Measurements from ENCODE around the gene TRABD2B. TPM values are rescaled to one million over a fixed set of nuclear protein-coding genes. Genes with fewer than 3 reads are reported as not detected.

TRABD2B gene
- total RNA-seq, 1 donor from 2014 or later, result under 0.01 TPM

DNA sequence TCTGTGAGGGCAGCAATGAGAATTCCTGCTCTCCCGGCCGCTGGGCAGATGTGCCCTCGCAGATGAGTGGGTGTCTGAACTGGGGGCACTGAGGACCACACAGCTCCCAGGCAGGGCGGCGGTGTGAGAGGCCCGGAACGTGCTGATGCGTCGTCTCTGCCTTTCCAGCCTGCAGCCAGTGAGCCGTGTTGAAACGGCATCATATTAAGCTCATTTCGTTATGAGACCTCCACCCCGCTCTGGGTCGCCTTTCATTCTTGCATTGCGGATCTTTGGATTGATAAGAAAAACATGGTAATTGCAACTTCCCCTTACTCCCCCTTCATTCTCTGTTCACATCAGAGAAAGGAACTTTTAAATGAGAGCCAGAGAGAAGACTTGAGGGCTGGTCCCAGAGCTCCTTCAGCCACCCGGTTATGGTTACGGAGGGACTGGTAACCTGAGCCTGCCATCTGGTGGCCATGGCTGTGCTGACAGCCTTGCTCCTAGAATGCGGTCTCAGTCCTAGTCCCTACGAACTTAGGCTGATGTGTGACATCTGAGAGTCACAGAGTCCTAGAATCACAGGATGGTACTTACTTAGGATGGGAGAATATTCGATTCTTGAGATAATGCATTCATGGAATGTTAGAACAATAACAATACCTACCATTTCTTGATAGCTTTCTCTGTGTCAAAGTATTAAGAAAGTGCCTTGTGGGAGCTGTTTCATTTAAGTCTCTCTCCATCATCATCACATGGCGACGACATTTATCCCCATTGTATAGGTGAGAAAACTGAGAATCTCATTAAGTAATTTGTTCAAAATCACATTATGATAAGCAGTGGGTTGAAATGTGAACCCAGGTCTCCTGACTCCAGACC lies 271.0 kb downstream of the TRABD2B start:
- DNase-seq (ENCODE audit: low read depth in 2 of 2), result peak; percentile 40 to 77

GRCh38 chr1:47725511-47725991 lies 271.6 kb downstream of the TRABD2B start:
- no peak for DNase-seq (ENCODE audit: low read depth in 2 of 2)

DNA sequence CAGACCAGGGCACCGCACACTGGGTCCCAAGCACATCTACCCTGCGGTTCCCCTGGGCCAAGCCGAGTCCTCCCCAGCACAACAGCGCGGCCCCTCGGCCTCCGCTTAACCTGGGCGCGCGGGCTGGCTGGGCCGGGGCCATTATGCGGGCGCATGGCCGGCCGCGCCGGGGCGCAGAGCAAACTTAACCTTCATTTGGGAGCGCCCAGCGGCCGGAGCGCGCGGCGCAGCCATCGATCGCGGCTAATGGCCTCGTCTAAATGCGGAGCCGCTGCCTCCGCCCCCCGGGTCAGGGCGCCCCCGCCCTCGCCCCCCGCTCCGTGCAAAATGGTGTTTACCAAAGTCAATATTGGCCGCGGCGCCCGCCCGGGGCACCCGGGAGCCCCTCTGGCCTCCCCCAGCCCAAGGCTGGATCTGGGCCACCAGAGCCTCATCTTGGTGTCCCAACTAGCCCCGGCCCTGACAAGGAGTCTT lies 272.1 kb downstream of the TRABD2B start:
- DNase-seq (ENCODE audit: low read depth in 2 of 2), result no peak

DNA sequence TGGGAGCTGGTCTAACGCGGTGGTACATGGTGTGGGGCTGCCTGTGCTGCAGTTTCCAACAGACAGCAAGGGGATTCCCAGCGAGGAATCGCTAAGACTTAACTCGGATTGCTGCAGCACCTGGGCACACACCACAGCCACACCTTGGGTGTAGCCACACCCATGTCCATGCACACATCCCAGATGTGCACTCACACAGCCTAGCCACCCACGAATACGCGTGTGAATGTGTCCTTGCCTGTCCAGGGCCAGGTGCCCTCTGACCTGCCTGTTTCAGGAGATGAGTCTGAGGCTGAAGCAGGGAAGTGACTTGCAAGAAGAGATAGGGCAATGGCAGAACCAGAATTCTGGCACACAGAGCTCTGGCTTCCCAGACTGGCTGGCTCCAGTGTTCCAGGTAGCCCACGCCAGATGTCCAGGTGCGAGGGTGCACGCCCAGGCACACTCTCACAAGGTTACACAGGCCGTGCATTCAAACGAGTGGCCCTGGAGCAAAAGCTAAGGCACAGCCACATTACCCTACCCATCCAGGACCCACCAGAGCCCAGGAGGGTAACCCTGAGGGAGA lies 272.7 kb downstream of the TRABD2B start:
- DNase-seq (ENCODE audit: low read depth in 2 of 2), result no peak

DNA sequence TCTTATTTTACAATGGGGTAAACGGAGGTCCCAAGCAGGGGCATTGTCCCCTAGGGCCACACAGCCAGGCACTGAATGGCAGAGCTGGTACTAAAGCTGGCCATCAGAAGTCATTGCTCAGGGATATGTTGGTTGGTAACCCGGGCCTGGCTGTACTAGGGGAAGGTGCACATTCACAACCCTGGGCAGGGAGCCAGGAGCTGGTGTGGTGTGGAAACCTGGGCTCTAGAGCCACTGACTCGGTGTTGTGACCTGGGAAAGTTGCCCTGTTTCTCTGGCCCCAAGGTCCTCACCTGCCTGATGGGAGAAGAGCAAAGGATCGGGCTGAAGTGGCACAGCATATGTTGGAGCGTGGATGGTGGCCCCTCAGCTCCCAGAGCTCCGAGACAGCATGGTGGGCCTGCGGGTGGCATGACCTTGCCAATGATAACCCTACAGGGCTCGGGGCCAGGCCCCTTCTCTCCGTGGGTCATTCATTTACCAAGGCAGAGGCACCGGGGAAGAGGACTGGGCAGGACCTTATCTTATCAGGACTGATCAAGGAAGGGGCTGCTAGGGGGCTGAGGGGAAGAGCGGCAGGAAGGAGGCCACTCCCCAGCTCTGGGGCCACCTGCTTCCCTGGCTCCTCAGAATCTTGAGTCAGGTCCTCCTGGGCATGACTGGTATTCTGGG lies 274.1 kb downstream of the TRABD2B start:
- DNase-seq (ENCODE audit: low read depth in 2 of 2), result no peak

- no peak for DNase-seq (ENCODE audit: low read depth in 2 of 2)
These were observed 275.1 kb downstream of the TRABD2B start for GRCh38 chr1:47722101-47722500.

DNA sequence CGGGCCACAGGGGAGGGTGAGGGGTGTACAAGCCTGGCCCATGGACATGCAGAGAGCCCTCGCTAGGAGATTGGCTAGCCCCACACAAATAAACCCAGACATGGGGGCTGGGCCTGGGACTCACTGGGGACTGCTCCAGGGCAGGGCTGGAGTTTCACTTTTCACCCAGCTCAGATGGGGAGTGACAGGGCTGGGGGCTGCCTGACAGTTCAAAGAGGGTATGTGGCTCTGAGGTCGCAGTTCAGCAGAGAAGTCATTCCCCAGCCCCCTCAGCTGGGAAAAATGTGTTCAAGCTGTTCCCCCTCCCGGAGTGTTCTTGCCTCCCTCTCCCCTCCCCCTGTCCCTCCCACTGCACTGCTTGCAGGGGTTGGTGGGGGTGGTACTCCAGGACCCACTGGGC lies 277.1 kb downstream of the TRABD2B start:
- DNase-seq (ENCODE audit: low read depth in 2 of 2), result no peak

DNA sequence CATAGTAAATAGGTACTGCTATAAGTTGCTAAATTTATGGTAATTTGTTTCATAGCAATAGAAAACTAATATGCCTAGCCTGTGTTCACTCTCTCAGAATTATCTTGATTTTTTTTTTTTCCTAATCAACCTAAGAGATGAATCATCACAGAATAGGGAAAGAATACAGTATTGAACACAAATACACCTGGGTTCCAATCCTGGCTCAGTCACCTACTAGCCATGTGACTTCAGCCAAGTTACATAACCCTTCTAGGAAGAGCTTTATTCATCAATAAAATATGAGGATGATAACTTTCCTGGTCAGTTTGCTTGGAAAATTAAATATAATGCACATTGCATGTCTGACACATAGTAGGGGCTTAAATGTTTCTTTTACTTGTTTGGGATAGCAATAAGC lies 279.8 kb downstream of the TRABD2B start:
- DNase-seq (ENCODE audit: low read depth in 2 of 2), result no peak

GRCh38 chr1:47713975-47714767 lies 283.0 kb downstream of the TRABD2B start:
- DNase-seq (ENCODE audit: low read depth in 2 of 2), result no peak

GRCh38 chr1:47713333-47713953 lies 283.7 kb downstream of the TRABD2B start:
- no peak for DNase-seq (ENCODE audit: low read depth in 2 of 2)

DNA sequence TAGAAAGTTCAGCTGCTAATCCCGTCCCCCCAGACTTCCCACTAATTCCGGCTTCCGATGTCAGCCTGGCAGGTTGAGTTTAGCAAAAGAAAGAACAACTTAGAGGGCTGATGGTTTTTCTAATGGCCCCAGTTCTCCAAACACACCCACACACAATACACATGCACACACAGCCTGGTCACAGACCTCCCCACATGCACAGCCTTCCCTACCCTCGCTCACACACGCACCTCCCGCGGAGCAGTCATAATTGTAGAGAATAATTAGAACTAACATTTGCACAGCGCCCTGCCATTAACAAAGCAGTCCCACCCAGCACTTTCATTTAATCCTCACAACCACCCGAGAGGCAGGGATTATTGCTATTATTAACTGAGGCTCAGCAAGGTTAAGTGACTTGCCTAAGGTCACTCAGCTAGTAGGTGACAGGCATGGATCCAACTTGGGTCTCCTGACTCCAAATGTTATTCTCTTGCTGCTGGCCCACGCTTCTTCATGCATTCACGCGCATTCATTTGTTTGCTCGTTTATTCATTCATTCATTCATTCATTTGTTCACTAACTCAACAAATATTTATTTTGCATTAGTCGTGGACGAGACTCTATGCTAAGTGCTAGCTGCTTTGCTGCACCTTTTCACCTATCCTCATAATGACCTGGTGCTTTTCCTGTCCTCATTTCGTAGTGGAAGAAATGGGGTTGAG lies 284.4 kb downstream of the TRABD2B start:
- DNase-seq (ENCODE audit: low read depth in 2 of 2), result no peak

DNA sequence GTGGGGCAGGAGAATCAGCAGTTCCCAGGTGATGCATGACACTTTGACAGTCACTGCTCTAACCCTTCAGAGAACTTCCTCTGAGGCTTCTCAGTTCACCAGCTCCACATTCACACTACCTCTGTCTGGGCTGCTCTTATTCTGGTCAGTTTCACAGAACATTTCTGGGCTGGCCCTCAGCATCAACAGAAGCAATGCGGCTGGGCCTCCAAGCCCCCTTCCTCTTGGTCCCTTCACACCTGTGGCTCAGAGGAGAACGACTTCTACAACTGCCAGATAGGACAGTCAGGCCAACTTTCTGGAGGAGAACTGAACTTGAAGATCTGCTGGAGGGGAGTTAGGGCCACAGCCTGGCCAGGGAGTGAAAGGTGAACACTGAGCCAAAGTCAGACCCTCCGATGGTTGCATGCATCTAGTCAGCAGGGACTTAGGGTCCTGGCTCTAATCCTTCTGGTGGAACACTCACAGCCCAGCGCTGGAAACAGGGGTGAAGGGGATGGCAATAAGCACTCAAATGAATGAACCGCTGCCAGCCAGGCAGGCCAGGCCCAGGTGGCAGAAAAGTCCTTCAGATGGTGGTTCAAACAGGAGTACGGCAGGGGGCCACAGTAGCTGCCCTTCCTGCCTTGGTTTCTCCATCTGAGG lies 285.2 kb downstream of the TRABD2B start:
- DNase-seq (ENCODE audit: low read depth in 2 of 2), result no peak

DNA sequence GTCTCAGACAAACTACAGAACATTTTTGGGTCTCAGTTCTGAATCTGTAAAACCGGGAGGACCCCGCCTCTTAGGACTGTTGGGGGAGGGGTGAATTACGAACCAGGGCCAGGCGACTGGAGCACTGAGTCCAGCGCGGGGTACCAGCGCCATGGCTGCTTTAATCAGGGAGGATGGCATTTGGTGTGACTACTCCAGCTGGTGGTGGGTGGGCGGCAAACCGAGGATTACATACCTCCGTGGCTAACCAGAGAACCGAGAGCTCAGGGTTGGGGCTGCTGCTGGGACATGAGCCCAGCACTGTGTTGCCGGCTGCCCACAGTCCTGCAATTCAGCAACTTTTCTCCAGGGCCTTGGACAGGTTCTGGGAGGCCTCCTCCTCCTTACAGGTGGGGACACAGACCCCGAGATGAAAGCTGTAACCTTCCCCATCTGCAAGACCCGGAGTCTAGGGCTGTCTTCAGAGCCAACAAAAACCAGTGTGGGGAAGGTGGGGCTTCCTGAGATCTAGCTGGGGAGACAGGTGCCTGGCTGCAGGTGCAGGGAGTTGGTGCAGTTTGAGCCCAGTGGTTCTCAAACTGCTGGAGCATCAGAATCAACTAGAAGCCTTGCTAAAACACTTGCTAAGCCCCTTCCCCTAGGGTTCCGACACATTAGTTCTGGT lies 285.9 kb downstream of the TRABD2B start:
- DNase-seq (ENCODE audit: low read depth in 2 of 2), result no peak

Other genes with a start within 250 kb of the TRABD2B start
- gene SLC5A9, start 225.3 kb upstream of the TRABD2B start, total RNA-seq, result under 0.01 and 0.13 TPM in 2 replicates

All from dermis microvascular lymphatic vessel endothelial cell (primary cell).